NB4 (cell line): ENCODE measurements around the gene AKNA.

Experiments
- DNase-seq: peaks from one replicate; pipeline ENCODE4 v3.0.0; 2010; ENCODE audit warnings: low read depth
- H3K4me3 ChIP-seq: one replicate; pipeline ENCODE4 v1.5.1; 2011; ENCODE audit warnings: mild to moderate bottlenecking, low read depth, low read length, moderate library complexity
- MAX ChIP-seq: IDR thresholded peaks from 2 replicates; pipeline ENCODE4 v1.6.1; 2011; ENCODE audit warnings: low read depth, low read length
- MYC ChIP-seq: IDR thresholded peaks from 2 replicates; pipeline ENCODE4 v1.6.1; 2011; ENCODE audit warnings: low read depth, low read length
- POLR2A ChIP-seq: IDR thresholded peaks from 2 replicates; pipeline ENCODE4 v1.6.1; 2011; ENCODE audit warnings: mild to moderate bottlenecking; ENCODE audit not compliant: insufficient read length; ENCODE audit errors: extremely low read depth
- TF ChIP-seq, protein P1 (sequence below): IDR thresholded peaks from one replicate; pipeline ENCODE4 v1.5.1; 2012; ENCODE audit warnings: low read depth, low read length

AKNA gene

DNA sequence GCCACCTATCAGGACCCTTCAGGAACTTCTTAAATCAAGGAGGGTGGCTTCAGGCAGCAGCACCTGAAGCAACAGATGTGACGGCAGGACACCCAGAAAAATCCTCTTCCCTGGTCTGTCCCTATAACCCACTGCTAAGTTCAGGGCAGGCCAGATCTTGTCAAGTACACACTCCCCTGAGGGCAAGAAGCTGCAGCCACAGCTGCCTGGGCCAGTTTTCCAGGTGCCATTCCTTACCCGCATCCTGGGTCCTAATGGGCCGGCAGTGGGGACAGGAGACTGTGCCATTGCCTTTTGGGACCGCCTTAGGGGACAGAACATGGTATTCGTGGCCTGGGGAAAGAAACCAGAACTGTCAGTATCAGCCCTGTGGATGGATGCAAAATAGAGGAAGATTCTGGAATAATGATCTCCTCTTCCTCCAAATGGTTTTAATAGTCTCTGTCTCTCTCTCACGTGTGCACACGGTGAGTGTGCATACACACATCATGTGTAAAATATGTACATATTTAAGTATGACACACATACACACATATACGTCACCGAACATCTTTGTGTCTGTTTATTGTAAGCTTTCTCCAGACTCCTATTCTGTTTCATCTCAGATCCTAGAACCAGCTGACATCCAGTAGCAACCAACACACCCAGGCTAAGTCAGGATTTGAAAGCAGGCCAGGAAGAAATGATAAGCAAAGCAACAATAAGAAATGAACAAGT lies 44.2 kb downstream of the AKNA start:
- no peak overlapping the region for H3K4me3 ChIP-seq
- no peak for TF ChIP-seq POLR2A
- TF ChIP-seq MAX = no peak
- TF ChIP-seq, protein P1, sequence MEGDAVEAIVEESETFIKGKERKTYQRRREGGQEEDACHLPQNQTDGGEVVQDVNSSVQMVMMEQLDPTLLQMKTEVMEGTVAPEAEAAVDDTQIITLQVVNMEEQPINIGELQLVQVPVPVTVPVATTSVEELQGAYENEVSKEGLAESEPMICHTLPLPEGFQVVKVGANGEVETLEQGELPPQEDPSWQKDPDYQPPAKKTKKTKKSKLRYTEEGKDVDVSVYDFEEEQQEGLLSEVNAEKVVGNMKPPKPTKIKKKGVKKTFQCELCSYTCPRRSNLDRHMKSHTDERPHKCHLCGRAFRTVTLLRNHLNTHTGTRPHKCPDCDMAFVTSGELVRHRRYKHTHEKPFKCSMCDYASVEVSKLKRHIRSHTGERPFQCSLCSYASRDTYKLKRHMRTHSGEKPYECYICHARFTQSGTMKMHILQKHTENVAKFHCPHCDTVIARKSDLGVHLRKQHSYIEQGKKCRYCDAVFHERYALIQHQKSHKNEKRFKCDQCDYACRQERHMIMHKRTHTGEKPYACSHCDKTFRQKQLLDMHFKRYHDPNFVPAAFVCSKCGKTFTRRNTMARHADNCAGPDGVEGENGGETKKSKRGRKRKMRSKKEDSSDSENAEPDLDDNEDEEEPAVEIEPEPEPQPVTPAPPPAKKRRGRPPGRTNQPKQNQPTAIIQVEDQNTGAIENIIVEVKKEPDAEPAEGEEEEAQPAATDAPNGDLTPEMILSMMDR = no peak
- no peak for TF ChIP-seq MYC
- DNase-seq = no peak

GRCh38 chr9:114342755-114343440 lies 44.9 kb downstream of the AKNA start:
- no peak overlapping the region for H3K4me3 ChIP-seq
- TF ChIP-seq, protein P1 = no peak
- TF ChIP-seq POLR2A (no peak), MYC (no peak), MAX (no peak)
- no peak for DNase-seq

- H3K4me3 ChIP-seq = no peak overlapping the region
- DNase-seq = no peak
- TF ChIP-seq MYC = no peak
- TF ChIP-seq MAX = no peak
- TF ChIP-seq, protein P1 = no peak
- no peak for TF ChIP-seq POLR2A
These were observed 45.8 kb downstream of the AKNA start for GRCh38 chr9:114341991-114342390.

DNA sequence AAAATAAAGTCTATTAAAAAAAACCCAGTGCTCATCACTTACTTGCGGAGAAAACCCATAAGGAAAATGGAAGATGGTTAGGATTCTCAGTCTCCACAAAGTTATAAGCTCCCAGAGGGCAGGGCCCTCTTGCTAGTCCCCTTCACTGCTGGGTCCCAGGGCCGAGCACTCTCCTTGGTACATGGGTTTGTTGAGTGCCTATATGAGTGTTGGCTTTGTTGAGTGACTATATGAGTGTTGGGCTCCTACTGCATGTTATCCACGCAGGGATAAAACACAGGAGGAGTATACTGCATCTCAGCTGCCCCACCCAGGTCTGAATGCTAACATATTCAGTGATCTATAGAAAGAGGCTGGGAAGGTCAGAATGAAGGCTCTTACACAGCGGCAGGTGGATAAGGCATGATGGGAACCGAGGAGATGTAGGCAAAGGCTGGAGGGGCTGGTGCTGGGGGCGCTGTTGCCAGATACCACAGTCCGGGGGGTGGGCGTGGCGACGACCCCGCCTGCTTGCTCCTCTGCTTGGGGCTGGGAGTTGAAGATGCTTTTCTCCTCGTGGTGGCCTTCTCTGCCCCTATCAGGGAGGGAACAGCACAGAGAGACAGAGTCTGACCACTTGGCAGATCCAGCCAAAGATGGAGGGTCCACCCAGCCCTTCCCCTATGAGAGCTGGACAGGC lies 46.5 kb downstream of the AKNA start:
- no peak overlapping the region for H3K4me3 ChIP-seq
- TF ChIP-seq, protein P1 = no peak
- TF ChIP-seq POLR2A (no peak), MYC (no peak), MAX (no peak)
- DNase-seq = no peak

- DNase-seq = peak; percentile 73
- no peak for TF ChIP-seq MYC
- TF ChIP-seq, protein P1 = peak; percentile 96
- no peak overlapping the region for H3K4me3 ChIP-seq
These were observed 48.5 kb downstream of the AKNA start for GRCh38 chr9:114339130-114339908.
